Fibroblast of mammary gland (primary cell): Measurements from ENCODE around the gene REC114.
"Not testable (repeated sequence)": the region's sequence is repeated elsewhere in the genome, so short reads cannot be mapped to it uniquely, and the experiment has no call there.

ENCODE experiments used
- DNase-seq: peaks from one replicate; pipeline ENCODE4 v3.0.0-alpha.2; 2010; ENCODE audit warnings: low read depth
- H3K4me3 ChIP-seq: 2 replicates; pipeline ENCODE4 v1.5.1; 2011; ENCODE audit warnings: low read depth, mild to moderate bottlenecking, low read length, moderate library complexity; ENCODE audit not compliant: control insufficient read depth
- TF ChIP-seq, protein P1 (sequence below): conservative IDR thresholded peaks from 2 replicates; pipeline ENCODE4 v1.5.1; 2011; ENCODE audit warnings: low read depth, low read length, inconsistent platforms; ENCODE audit not compliant: control insufficient read depth, insufficient read depth

Gene REC114

DNA sequence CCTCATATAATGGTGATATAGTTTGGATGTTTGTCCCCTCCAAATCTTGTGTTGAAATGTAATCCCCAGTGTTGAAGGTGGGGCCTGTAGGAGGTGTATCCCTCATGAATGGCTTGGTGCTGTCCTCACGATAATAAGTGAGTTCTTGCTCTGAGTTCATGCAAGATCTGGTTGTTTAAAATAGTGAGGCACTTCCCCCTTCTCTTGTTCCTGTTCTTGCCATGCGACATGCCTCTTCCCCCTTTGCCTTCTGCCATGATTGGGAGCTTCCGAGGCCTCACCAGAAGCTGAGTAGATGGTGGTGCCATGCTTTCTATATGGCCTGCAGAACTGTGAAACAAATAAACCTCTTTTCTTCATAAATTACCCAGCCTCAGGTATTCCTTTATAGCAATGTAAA lies 39.2 kb downstream of the REC114 start:
- H3K4me3 ChIP-seq: no peak overlapping the region
- TF ChIP-seq, protein P1, sequence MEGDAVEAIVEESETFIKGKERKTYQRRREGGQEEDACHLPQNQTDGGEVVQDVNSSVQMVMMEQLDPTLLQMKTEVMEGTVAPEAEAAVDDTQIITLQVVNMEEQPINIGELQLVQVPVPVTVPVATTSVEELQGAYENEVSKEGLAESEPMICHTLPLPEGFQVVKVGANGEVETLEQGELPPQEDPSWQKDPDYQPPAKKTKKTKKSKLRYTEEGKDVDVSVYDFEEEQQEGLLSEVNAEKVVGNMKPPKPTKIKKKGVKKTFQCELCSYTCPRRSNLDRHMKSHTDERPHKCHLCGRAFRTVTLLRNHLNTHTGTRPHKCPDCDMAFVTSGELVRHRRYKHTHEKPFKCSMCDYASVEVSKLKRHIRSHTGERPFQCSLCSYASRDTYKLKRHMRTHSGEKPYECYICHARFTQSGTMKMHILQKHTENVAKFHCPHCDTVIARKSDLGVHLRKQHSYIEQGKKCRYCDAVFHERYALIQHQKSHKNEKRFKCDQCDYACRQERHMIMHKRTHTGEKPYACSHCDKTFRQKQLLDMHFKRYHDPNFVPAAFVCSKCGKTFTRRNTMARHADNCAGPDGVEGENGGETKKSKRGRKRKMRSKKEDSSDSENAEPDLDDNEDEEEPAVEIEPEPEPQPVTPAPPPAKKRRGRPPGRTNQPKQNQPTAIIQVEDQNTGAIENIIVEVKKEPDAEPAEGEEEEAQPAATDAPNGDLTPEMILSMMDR: no peak
- no peak for DNase-seq

DNA sequence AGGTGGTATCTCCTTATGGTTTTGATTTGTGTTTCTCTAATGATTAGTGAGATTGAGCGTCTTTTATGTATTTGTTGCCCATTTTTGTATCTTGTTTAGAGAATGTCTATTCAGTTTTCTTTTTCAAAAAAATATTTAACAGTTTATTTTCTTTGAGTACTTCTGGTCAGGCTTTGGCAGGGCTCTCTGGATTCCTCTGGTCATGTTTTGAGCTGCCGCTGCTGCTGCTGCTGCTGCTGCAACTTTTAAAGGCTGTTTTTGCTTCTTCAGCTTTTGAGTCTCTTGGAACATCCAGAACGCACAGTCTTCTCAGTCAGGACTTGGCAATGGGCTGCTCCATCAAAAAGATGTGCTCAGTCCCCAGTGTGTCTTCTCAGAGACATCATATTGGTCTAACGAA lies 40.1 kb downstream of the REC114 start:
- no peak overlapping the region for H3K4me3 ChIP-seq
- TF ChIP-seq, protein P1: no peak
- DNase-seq: no peak

DNA sequence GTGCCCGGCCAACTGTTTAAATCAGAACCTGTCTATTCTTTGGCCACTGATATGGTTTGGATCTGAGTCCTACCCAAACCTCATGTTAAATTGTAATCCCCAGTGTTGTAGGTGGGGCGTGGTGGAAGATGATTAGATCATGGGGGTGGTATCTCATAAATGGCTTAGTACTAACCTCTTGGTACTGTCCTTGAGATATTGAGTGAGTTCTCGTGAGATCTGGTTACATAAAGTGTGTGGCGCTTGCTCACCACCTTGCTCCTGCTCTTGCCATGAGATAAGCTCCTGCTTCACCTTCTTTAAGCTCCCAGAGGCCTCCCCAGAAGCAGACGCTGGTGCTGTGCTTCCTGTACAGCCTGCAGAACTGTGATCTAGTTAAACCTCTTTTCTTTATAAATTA lies 42.4 kb downstream of the REC114 start:
- DNase-seq: no peak
- H3K4me3 ChIP-seq: no peak overlapping the region
- TF ChIP-seq, protein P1: no peak

DNA sequence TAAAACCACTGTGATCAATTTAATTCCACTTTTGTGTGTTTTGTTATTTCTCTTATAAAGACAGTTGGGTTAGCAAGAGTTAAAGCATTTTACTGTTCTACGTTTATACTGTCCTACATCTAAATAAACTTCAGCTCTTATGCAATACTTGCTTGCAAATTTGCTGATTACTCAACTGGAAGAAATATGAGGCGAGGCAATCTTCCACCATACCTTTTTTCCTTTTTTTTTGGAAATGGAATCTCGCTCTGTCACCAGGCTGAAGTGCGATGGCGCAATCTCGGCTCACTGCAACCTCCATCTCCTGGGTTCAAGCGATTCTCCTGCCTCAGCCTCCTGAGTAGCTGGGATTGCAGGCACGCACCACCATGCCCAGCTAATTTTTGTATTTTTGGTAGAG lies 42.9 kb downstream of the REC114 start:
- H3K4me3 ChIP-seq: not testable (repeated sequence)
- DNase-seq: peak; percentile 49

DNA sequence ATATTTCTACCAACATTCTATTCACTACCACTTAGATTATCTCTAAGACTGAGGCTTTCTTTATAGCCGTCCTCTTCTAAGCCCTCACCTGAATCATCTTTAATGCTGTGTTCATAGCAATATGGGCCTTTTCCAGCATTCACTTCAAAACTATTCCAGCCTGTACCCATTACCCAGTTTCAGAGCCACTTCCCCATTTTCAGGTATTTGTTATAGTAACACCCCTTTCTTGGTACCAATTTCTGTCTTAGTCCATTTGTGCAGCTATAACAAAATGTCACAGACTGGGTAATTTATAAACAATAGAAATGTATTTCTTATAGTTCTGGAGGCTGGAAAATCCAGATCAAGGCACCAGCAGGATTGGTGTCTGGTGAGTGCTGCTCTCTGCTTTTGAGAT lies 45.7 kb downstream of the REC114 start:
- TF ChIP-seq, protein P1: no peak
- DNase-seq: no peak
- H3K4me3 ChIP-seq: no peak overlapping the region

DNA sequence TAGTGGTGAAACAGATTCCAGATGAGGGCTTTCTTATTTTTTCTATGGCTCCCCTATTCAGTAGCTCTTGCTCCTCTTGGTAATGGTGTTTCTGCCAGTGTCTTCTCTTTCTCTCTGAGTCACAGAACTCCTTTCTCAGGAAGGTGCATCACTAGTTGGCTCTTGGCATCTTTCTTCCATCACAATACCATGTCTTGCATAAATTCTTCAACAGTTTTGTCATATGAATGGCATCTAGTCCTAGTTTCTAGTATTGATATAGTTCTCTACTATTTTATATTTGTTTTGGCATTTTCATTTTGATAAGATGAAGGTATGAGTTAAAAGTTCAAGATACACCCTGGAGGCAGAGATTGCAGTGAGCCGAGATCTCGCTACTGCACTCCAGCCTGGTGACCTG lies 51.0 kb downstream of the REC114 start:
- no peak for DNase-seq
- no peak overlapping the region for H3K4me3 ChIP-seq
- TF ChIP-seq, protein P1: no peak

DNA sequence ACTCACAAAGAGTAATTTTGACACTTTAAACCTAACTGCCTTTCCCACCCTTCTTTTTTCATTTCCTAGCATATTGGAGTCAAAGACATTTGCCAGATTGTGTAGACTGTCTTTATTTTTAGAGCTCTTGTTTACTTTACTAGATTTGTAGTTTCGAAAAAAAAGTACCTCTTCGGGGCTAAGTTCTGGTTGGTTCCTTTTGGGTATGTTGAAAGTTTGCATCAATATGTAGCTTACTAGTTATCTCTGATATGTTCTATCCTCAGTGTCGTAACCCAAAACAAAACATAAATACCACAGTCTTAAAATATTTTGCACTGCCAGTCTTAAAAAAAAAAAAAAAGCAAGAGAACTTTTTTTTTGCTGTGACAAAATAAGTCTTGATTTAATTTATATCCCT lies 52.2 kb downstream of the REC114 start:
- TF ChIP-seq, protein P1: no peak
- no peak for DNase-seq

More for the DNA sequence above, 52.2 kb downstream of the REC114 start:
- no peak overlapping the region for H3K4me3 ChIP-seq
